ENCODE data around the gene DCLK2. TPM values are rescaled to one million over a fixed set of nuclear protein-coding genes. Genes with fewer than 3 reads are reported as not detected.

The DCLK2 gene
- total RNA-seq, 2 experiments from 2014 or later = not detected

GRCh38 chr4:150072906-150073714 lies 5.1 kb upstream of the DCLK2 start:
- DNase-seq = no peak
- peaks cover 1% of the 10 kb centered on the region for H3K9me3 Mint-ChIP-seq
- no peak overlapping the region for H3K4me3 Mint-ChIP-seq
- CTCF ChIA-PET = no interaction called here
- H3K36me3 Mint-ChIP-seq (ENCODE audit: low read depth) = no peaks in the 10 kb centered on the region
- H3K27me3 Mint-ChIP-seq (ENCODE audit: low read depth) = peaks cover 36% of the 10 kb centered on the region
- H3K4me1 Mint-ChIP-seq (ENCODE audit: low read depth) = no peaks in the 10 kb centered on the region
- intact Hi-C loops (cut with micrococcal nuclease) = no loop called here
- no peak overlapping the region for H3K27ac Mint-ChIP-seq

- Mint-ChIP-seq H3K9me3 (peaks cover 1% of the 10 kb centered on the region), H3K4me3 (no peak overlapping the region), H3K4me1 (ENCODE audit: low read depth) (peaks cover 1% of the 10 kb centered on the region), H3K36me3 (ENCODE audit: low read depth) (no peaks in the 10 kb centered on the region), H3K27me3 (ENCODE audit: low read depth) (peaks cover 34% of the 10 kb centered on the region), H3K27ac (no peak overlapping the region)
- no peak for DNase-seq
- intact Hi-C loops (cut with micrococcal nuclease) = no loop called here
- CTCF ChIA-PET = no interaction called here
Measured at GRCh38 chr4:150074064-150074463, 4.2 kb upstream of the DCLK2 start.

- Mint-ChIP-seq H3K4me3 (no peak overlapping the region), H3K27ac (no peak overlapping the region), H3K27me3 (ENCODE audit: low read depth) (peaks cover 50% of the 10 kb centered on the region), H3K36me3 (ENCODE audit: low read depth) (no peaks in the 10 kb centered on the region), H3K4me1 (ENCODE audit: low read depth) (peaks cover 8% of the 10 kb centered on the region), H3K9me3 (peaks cover 1% of the 10 kb centered on the region)
- intact Hi-C loops (cut with micrococcal nuclease) = no loop called here
- DNase-seq = peak; percentile 6
- CTCF ChIA-PET = no interaction called here
Measured at GRCh38 chr4:150078579-150079080, 385 bp downstream of the DCLK2 start.

GRCh38 chr4:150079081-150079581 lies 886 bp downstream of the DCLK2 start:
- CTCF ChIA-PET = no interaction called here
- Mint-ChIP-seq H3K4me1 (ENCODE audit: low read depth) (peaks cover 8% of the 10 kb centered on the region), H3K9me3 (peaks cover 1% of the 10 kb centered on the region), H3K27me3 (ENCODE audit: low read depth) (peaks cover 50% of the 10 kb centered on the region), H3K27ac (no peak overlapping the region), H3K4me3 (peak overlapping the region; percentile 48), H3K36me3 (ENCODE audit: low read depth) (no peaks in the 10 kb centered on the region)
- peak; percentile 27 for DNase-seq
- intact Hi-C loops (cut with micrococcal nuclease) = no loop called here

- Mint-ChIP-seq H3K4me3 (no peak overlapping the region), H3K36me3 (ENCODE audit: low read depth) (no peaks in the 10 kb centered on the region), H3K27me3 (ENCODE audit: low read depth) (peaks cover 46% of the 10 kb centered on the region), H3K9me3 (peaks cover 2% of the 10 kb centered on the region), H3K4me1 (ENCODE audit: low read depth) (peaks cover 8% of the 10 kb centered on the region), H3K27ac (no peak overlapping the region)
- intact Hi-C loops (cut with micrococcal nuclease) = no loop called here
- CTCF ChIA-PET = no interaction called here
- no peak for DNase-seq
Measured at GRCh38 chr4:150080337-150080736, 2.1 kb downstream of the DCLK2 start.

GRCh38 chr4:150080875-150081274 lies 2.6 kb downstream of the DCLK2 start:
- no peak overlapping the region for H3K27ac Mint-ChIP-seq
- peaks cover 2% of the 10 kb centered on the region for H3K9me3 Mint-ChIP-seq
- peaks cover 42% of the 10 kb centered on the region for H3K27me3 Mint-ChIP-seq (ENCODE audit: low read depth)
- H3K4me3 Mint-ChIP-seq = no peak overlapping the region
- H3K4me1 Mint-ChIP-seq (ENCODE audit: low read depth) = peaks cover 8% of the 10 kb centered on the region
- CTCF ChIA-PET = no interaction called here
- DNase-seq = no peak
- intact Hi-C loops (cut with micrococcal nuclease) = no loop called here
- H3K36me3 Mint-ChIP-seq (ENCODE audit: low read depth) = no peaks in the 10 kb centered on the region

- peak; percentile 9 for DNase-seq
- Mint-ChIP-seq H3K4me3 (no peak overlapping the region), H3K36me3 (ENCODE audit: low read depth) (no peaks in the 10 kb centered on the region), H3K9me3 (peaks cover 2% of the 10 kb centered on the region), H3K27me3 (ENCODE audit: low read depth) (peaks cover 28% of the 10 kb centered on the region), H3K4me1 (ENCODE audit: low read depth) (peaks cover 8% of the 10 kb centered on the region), H3K27ac (no peak overlapping the region)
- intact Hi-C loops (cut with micrococcal nuclease) = no loop called here
- CTCF ChIA-PET = no interaction called here
Measured at GRCh38 chr4:150082241-150082640, 4.0 kb downstream of the DCLK2 start.

- Mint-ChIP-seq H3K36me3 (ENCODE audit: low read depth) (no peaks in the 10 kb centered on the region), H3K27ac (no peak overlapping the region), H3K4me3 (no peak overlapping the region), H3K4me1 (ENCODE audit: low read depth) (peaks cover 2% of the 10 kb centered on the region), H3K27me3 (ENCODE audit: low read depth) (peaks cover 13% of the 10 kb centered on the region), H3K9me3 (peaks cover 2% of the 10 kb centered on the region)
- intact Hi-C loops (cut with micrococcal nuclease) = no loop called here
- DNase-seq = no peak
- CTCF ChIA-PET = no interaction called here
Measured at GRCh38 chr4:150087006-150087405, 8.8 kb downstream of the DCLK2 start.

- CTCF ChIA-PET = no interaction called here
- intact Hi-C loops (cut with micrococcal nuclease) = no loop called here
- Mint-ChIP-seq H3K9me3 (peaks cover 2% of the 10 kb centered on the region), H3K27ac (no peak overlapping the region), H3K4me1 (ENCODE audit: low read depth) (no peaks in the 10 kb centered on the region), H3K4me3 (no peak overlapping the region), H3K36me3 (ENCODE audit: low read depth) (no peaks in the 10 kb centered on the region), H3K27me3 (ENCODE audit: low read depth) (peaks cover 13% of the 10 kb centered on the region)
- no peak for DNase-seq
Measured at GRCh38 chr4:150089732-150090131, 11.5 kb downstream of the DCLK2 start.

GRCh38 chr4:150090836-150091235 lies 12.6 kb downstream of the DCLK2 start:
- Mint-ChIP-seq H3K4me3 (no peak overlapping the region), H3K27me3 (ENCODE audit: low read depth) (peaks cover 11% of the 10 kb centered on the region), H3K27ac (no peak overlapping the region), H3K4me1 (ENCODE audit: low read depth) (no peaks in the 10 kb centered on the region), H3K36me3 (ENCODE audit: low read depth) (no peaks in the 10 kb centered on the region), H3K9me3 (no peaks in the 10 kb centered on the region)
- CTCF ChIA-PET = no interaction called here
- intact Hi-C loops (cut with micrococcal nuclease) = no loop called here
- no peak for DNase-seq

GRCh38 chr4:150094676-150095075 lies 16.4 kb downstream of the DCLK2 start:
- CTCF ChIA-PET = no interaction called here
- DNase-seq = no peak
- no peaks in the 10 kb centered on the region for H3K4me1 Mint-ChIP-seq (ENCODE audit: low read depth)
- intact Hi-C loops (cut with micrococcal nuclease) = no loop called here
- H3K4me3 Mint-ChIP-seq = no peak overlapping the region
- peaks cover 11% of the 10 kb centered on the region for H3K27me3 Mint-ChIP-seq (ENCODE audit: low read depth)
- no peaks in the 10 kb centered on the region for H3K9me3 Mint-ChIP-seq
- no peak overlapping the region for H3K27ac Mint-ChIP-seq
- no peaks in the 10 kb centered on the region for H3K36me3 Mint-ChIP-seq (ENCODE audit: low read depth)

- CTCF ChIA-PET = no interaction called here
- Mint-ChIP-seq H3K4me3 (no peak overlapping the region), H3K27me3 (ENCODE audit: low read depth) (peaks cover 6% of the 10 kb centered on the region), H3K4me1 (ENCODE audit: low read depth) (no peaks in the 10 kb centered on the region), H3K27ac (no peak overlapping the region), H3K36me3 (ENCODE audit: low read depth) (no peaks in the 10 kb centered on the region), H3K9me3 (no peaks in the 10 kb centered on the region)
- DNase-seq = no peak
- intact Hi-C loops (cut with micrococcal nuclease) = no loop called here
Measured at GRCh38 chr4:150096625-150097024, 18.4 kb downstream of the DCLK2 start.

GRCh38 chr4:150098214-150098613 lies 20.0 kb downstream of the DCLK2 start:
- Mint-ChIP-seq H3K27ac (no peak overlapping the region), H3K36me3 (ENCODE audit: low read depth) (no peaks in the 10 kb centered on the region), H3K4me1 (ENCODE audit: low read depth) (no peaks in the 10 kb centered on the region), H3K9me3 (no peaks in the 10 kb centered on the region), H3K27me3 (ENCODE audit: low read depth) (peaks cover 9% of the 10 kb centered on the region), H3K4me3 (no peak overlapping the region)
- no peak for DNase-seq
- intact Hi-C loops (cut with micrococcal nuclease) = no loop called here
- CTCF ChIA-PET = no interaction called here

Data from activated naive CD4-positive, alpha-beta T cell treated with anti-CD3 and anti-CD28 coated beads for 36 hours (primary cell).